PC-3 (cell line): Measurements from ENCODE around the gene CEP83. TPM values are rescaled to one million over a fixed set of nuclear protein-coding genes. Genes with fewer than 3 reads are reported as not detected.

Experiments
- ATAC-seq: fragments of 200-7000 bp; cut with Tn5 transposase; 2 replicates; pipeline ENCODE4 v1.9.1; 2020; ENCODE audit warnings: mild to moderate bottlenecking, moderate library complexity
- BruUV-seq: library from RNA; stranded (reverse); fragments of 400-500 nt; replicated peaks from 2 replicates; lab custom pipeline; 2021; lab: Mats Ljungman, UMichigan
- CTCF ChIA-PET: fragments of 300-600 bp; sonication (Branson Sonifier 250); formaldehyde crosslinking; loops from one replicate; lab custom pipeline; 2022; ENCODE audit warnings: antibody characterized with exemption; lab: Charles Lee
- POLR2A ChIA-PET: fragments of 300-600 bp; sonication (Branson Sonifier 250); formaldehyde crosslinking; loops from one replicate; lab custom pipeline; 2022; ENCODE audit warnings: antibody characterized with exemption; ENCODE audit not compliant: unreplicated experiment; lab: Charles Lee
- DNase-seq: peaks from one replicate; pipeline ENCODE4 v3.0.0-alpha.2; 2015
- H2AFZ ChIP-seq: fragments of 300-600 bp; sonication (generic); 2 replicates; pipeline ENCODE4 v1.6.0; 2016; ENCODE audit warnings: antibody characterized with exemption, low read length
- H3F3A ChIP-seq: fragments of 300-600 bp; sonication (generic); one replicate; pipeline ENCODE4 v1.6.0; 2017; ENCODE audit warnings: antibody characterized with exemption, low read length, control low read depth, mild to moderate bottlenecking; ENCODE audit not compliant: unreplicated experiment
- H3K27ac ChIP-seq: fragments of 300-600 bp; sonication (generic); 2 replicates; pipeline ENCODE4 v1.5.1; 2016; ENCODE audit warnings: mild to moderate bottlenecking, low read length
- H3K27me3 ChIP-seq: fragments of 300-600 bp; sonication (generic); 2 replicates; pipeline ENCODE4 v1.6.1; 2016; ENCODE audit warnings: low read length, mixed read lengths
- H3K36me3 ChIP-seq: fragments of 300-600 bp; sonication (generic); 2 replicates; pipeline ENCODE4 v1.6.1; 2016; ENCODE audit warnings: low read depth, mixed run types, low read length, mixed read lengths
- H3K4me1 ChIP-seq: fragments of 300-600 bp; sonication (generic); 2 replicates; pipeline ENCODE4 v1.5.1; 2016; ENCODE audit warnings: low read length; ENCODE audit not compliant: insufficient read depth
- H3K4me2 ChIP-seq: fragments of 300-600 bp; sonication (generic); 2 replicates; pipeline ENCODE4 v1.6.0; 2016; ENCODE audit warnings: low read length
- H3K4me3 ChIP-seq: fragments of 300-600 bp; sonication (generic); 2 replicates; pipeline ENCODE4 v1.5.1; 2016; ENCODE audit warnings: mild to moderate bottlenecking, low read length, mixed read lengths
- H3K79me2 ChIP-seq: fragments of 300-600 bp; sonication (generic); 2 replicates; pipeline ENCODE4 v1.6.1; 2017; ENCODE audit warnings: low read length, mixed read lengths
- H3K9ac ChIP-seq: fragments of 300-600 bp; sonication (generic); 2 replicates; pipeline ENCODE4 v1.6.0; 2016; ENCODE audit warnings: mild to moderate bottlenecking, low read length
- H3K9me2 ChIP-seq: fragments of 300-600 bp; sonication (generic); replicated peaks from 2 replicates; pipeline ENCODE4 v1.6.1; 2016; ENCODE audit warnings: mixed run types, low read length, mixed read lengths
- H3K9me3 ChIP-seq: fragments of 300-600 bp; sonication (generic); 2 replicates; pipeline ENCODE4 v1.6.1; 2016; ENCODE audit warnings: low read length, mixed read lengths
- H4K20me1 ChIP-seq: fragments of 300-600 bp; sonication (generic); 2 replicates; pipeline ENCODE4 v1.6.1; 2016; ENCODE audit warnings: low read length, mixed read lengths
- EZH2 ChIP-seq: fragments of 300-600 bp; sonication (generic); IDR thresholded peaks from one replicate; pipeline ENCODE4 v1.6.1; 2017; ENCODE audit warnings: antibody characterized with exemption, mild to moderate bottlenecking, low read length; ENCODE audit not compliant: unreplicated experiment
- EZH2phosphoT487 ChIP-seq: fragments of 300-600 bp; sonication (generic); IDR thresholded peaks from 2 replicates; pipeline ENCODE4 v1.6.1; 2018; ENCODE audit warnings: mild to moderate bottlenecking, antibody characterized with exemption, low read length, borderline replicate concordance
- intact Hi-C: fragments of 100-400 bp; cut with micrococcal nuclease; formaldehyde crosslinking; loops from 2 replicates; pipeline ENCODE4 v1.9.0; 2023
- total RNA-seq: library from RNA; depleted of rRNA; stranded (reverse); fragments of >200 nt; gene quantifications from 2 replicates; pipeline ENCODE4 v1.2.3, GENCODE V29; 2014; rRNA removed
- TF ChIP-seq, protein P1 (sequence below): fragments of 300-600 bp; sonication (generic); conservative IDR thresholded peaks from 2 replicates; pipeline ENCODE4 v1.5.1; 2017; ENCODE audit warnings: antibody characterized with exemption, low read depth, mild to moderate bottlenecking, low read length

Gene CEP83
- total RNA-seq, 1 experiment from 2014 or later = 11.8 TPM

DNA sequence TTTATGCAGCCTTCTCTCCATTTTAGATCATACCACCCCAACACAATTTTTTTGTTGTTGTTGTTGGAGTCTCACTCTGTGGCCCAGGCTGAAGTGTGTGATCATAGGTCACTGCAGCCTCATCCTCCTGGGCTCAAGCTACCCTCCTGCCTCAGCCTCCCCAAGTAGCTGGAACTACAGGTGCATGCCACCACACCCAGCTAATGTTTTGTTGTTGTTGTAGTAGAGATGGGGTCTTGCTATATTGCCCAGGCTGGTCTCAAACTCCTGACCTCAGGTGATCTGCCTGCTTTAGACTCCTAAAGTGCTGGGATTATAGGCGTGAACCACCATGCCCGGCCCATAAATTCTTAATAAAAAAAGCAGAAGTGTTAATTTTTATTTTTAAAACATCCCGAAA is 199.7 kb downstream of the CEP83 start:
- H3K36me3 ChIP-seq = no peaks in the 10 kb centered on the region
- H3K27ac ChIP-seq = no peak overlapping the region
- H3K27me3 ChIP-seq = no peaks in the 10 kb centered on the region
- ATAC-seq (no peak), DNase-seq (no peak)
- H2AFZ ChIP-seq = no peak overlapping the region
- TF ChIP-seq, protein P1, sequence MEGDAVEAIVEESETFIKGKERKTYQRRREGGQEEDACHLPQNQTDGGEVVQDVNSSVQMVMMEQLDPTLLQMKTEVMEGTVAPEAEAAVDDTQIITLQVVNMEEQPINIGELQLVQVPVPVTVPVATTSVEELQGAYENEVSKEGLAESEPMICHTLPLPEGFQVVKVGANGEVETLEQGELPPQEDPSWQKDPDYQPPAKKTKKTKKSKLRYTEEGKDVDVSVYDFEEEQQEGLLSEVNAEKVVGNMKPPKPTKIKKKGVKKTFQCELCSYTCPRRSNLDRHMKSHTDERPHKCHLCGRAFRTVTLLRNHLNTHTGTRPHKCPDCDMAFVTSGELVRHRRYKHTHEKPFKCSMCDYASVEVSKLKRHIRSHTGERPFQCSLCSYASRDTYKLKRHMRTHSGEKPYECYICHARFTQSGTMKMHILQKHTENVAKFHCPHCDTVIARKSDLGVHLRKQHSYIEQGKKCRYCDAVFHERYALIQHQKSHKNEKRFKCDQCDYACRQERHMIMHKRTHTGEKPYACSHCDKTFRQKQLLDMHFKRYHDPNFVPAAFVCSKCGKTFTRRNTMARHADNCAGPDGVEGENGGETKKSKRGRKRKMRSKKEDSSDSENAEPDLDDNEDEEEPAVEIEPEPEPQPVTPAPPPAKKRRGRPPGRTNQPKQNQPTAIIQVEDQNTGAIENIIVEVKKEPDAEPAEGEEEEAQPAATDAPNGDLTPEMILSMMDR = no peak
- no peak for TF ChIP-seq EZH2
- TF ChIP-seq EZH2phosphoT487 = no peak
- H3K9me3 ChIP-seq = no peaks in the 10 kb centered on the region
- H3K9me2 ChIP-seq = no peaks in the 10 kb centered on the region
- no peaks in the 10 kb centered on the region for H3F3A ChIP-seq
- H3K9ac ChIP-seq = no peak overlapping the region
- H3K4me1 ChIP-seq = peaks cover 5% of the 10 kb centered on the region; the same call in 1 of the 2 replicates
- ChIA-PET CTCF (no interaction called here), POLR2A (no interaction called here)
- H3K4me3 ChIP-seq = no peak overlapping the region
- no TSS peak for BruUV-seq
- intact Hi-C loops = no loop called here
- no peaks in the 10 kb centered on the region for H3K79me2 ChIP-seq
- H4K20me1 ChIP-seq = no peaks in the 10 kb centered on the region
- no peak overlapping the region for H3K4me2 ChIP-seq

DNA sequence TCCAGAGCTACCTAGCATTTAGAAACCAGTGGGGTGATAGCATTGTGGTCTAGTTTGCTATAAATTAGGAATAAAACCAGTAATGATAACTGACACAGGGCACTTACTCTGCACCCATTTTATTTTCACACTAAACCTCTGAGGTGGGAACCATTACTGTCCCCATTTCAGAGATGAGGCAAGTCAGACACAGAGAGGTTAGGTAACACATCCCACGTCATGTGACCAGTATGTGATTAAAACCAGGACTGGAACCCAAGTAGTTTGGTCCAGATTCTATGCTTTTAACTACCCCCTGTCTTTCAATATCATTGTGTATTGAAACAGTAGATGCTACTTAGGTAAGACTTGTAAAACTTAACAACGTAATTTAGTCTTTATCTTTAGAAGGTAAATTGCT is 201.1 kb downstream of the CEP83 start:
- no peak for TF ChIP-seq EZH2
- no peak for TF ChIP-seq EZH2phosphoT487
- TF ChIP-seq, protein P1 = no peak
- Histone ChIP-seq H3K36me3 (no peaks in the 10 kb centered on the region), H3K79me2 (no peaks in the 10 kb centered on the region)

More for the DNA sequence above, 201.1 kb downstream of the CEP83 start:
- H2AFZ ChIP-seq = 0 out of 2 replicates have a peak overlapping the region, but pooled peaks have one; percentile 88
- intact Hi-C loops = no loop called here
- DNase-seq (no peak), ATAC-seq (no peak)
- no peak overlapping the region; the same call in 1 of the 2 replicates for H3K4me2 ChIP-seq
- peaks cover 5% of the 10 kb centered on the region; the same call in 1 of the 2 replicates for H3K4me1 ChIP-seq
- ChIA-PET POLR2A (no interaction called here), CTCF (no interaction called here)
- no peaks in the 10 kb centered on the region for H3K9me2 ChIP-seq
- H3K27ac ChIP-seq = no peak overlapping the region
- H3F3A ChIP-seq = no peaks in the 10 kb centered on the region
- H3K9ac ChIP-seq = no peak overlapping the region
- no peaks in the 10 kb centered on the region for H3K9me3 ChIP-seq
- BruUV-seq = no TSS peak
- no peaks in the 10 kb centered on the region for H3K27me3 ChIP-seq
- no peaks in the 10 kb centered on the region for H4K20me1 ChIP-seq
- no peak overlapping the region for H3K4me3 ChIP-seq

Other genes with a start within 250 kb of the CEP83 start
- gene TMCC3, start 190.7 kb upstream of the CEP83 start, total RNA-seq = 4.7 and 6.5 TPM in 2 replicates